Transverse colon (tissue), 4 donors: Measurements from ENCODE around the gene RASA4B.
"Not testable (repeated sequence)": the region's sequence is repeated elsewhere in the genome, so short reads cannot be mapped to it uniquely, and the experiment has no call there.

Source experiments
- CTCF ChIP-seq, 5 experiments: fragments of 200-600 bp in 3 of 5; fragments of 450-650 bp in 2 of 5; sonication (generic) in 3 of 5; IDR thresholded peaks; 1 replicate in 2 of 5; 2 replicates in 3 of 5; pipeline ENCODE4 v1.5.1; 2016 to 2017; ENCODE audit warnings: antibody characterized with exemption in 5 of 5, inconsistent platforms in 3 of 5, mild to moderate bottlenecking in 2 of 5, moderate library complexity in 1 of 5
- POLR2AphosphoS5 ChIP-seq, 3 donors: sonication (generic); formaldehyde crosslinking; IDR thresholded peaks; one replicate each; pipeline ENCODE4 v1.6.1; 2016; ENCODE audit warnings: antibody characterized with exemption in 3 of 3

- TF ChIP-seq CTCF, POLR2AphosphoS5 (IDR thresholded peaks at IDR 0.05): not testable (repeated sequence)
Observed at GRCh38 chr7:102516951-102517350, 626 bp downstream of the RASA4B start.
